ENCODE data around the gene RBKS. TPM values are rescaled to one million over a fixed set of nuclear protein-coding genes. Genes with fewer than 3 reads are reported as not detected.
A peak's percentile ranks its signal among the peaks of the same experiment; 100 is the strongest.

The RBKS gene
- total and polyA plus RNA-seq, 2 of the 13 experiments (the other 11 are each of a cell fraction or from before 2014, with no cell fraction given): 7.7 to 8.3 TPM

- TF ChIP-seq MEIS1 (CRISPR knock-in tag; IDR thresholded peaks at IDR 0.05; ENCODE audit: borderline replicate concordance) (no peak), GPN1 (CRISPR knock-in tag; IDR thresholded peaks at IDR 0.05; ENCODE audit: borderline replicate concordance) (0 out of 2 replicates have a peak, but pooled peaks have one; percentile 51), SRY (CRISPR knock-in tag; IDR thresholded peaks at IDR 0.05) (peak; percentile 87), MTA3 (CRISPR knock-in tag; IDR thresholded peaks at IDR 0.05) (no peak), SCMH1 (CRISPR knock-in tag; IDR thresholded peaks at IDR 0.05; ENCODE audit: borderline replicate concordance) (no peak), KLF13 (CRISPR knock-in tag; IDR thresholded peaks at IDR 0.05) (0 out of 2 replicates have a peak, but pooled peaks have one; percentile 20), NR2F6 (IDR thresholded peaks at IDR 0.05) (no peak; the same call in 1 of the 2 replicates), NR2F6 (CRISPR knock-in tag; IDR thresholded peaks at IDR 0.05) (peak; percentile 52), ZNF619 (CRISPR knock-in tag; IDR thresholded peaks at IDR 0.05) (peak; percentile 95; the same call in 1 of the 2 replicates), EP300 (IDR thresholded peaks at IDR 0.05; ENCODE audit: low read depth in 2 of 2, low read length in 2 of 2) (peak in 1 of 2 experiments; percentile 54; a peak in 1 of 4 replicates), EP300 (CRISPR knock-in tag; IDR thresholded peaks at IDR 0.05; ENCODE audit: borderline replicate concordance) (no peak), ZNF547 (CRISPR knock-in tag; IDR thresholded peaks at IDR 0.05) (peak; percentile 73), FOXJ3 (CRISPR knock-in tag; IDR thresholded peaks at IDR 0.05; ENCODE audit: borderline replicate concordance) (peak; percentile 83; the same call in 1 of the 2 replicates), ZBTB49 (CRISPR knock-in tag; IDR thresholded peaks at IDR 0.05; ENCODE audit: borderline replicate concordance) (peak; percentile 69; the same call in 1 of the 2 replicates), CREM (IDR thresholded peaks at IDR 0.05) (peak; percentile 85), CREM (CRISPR knock-in tag; IDR thresholded peaks at IDR 0.05) (no peak), NR2F2 (IDR thresholded peaks at IDR 0.05; ENCODE audit: borderline replicate concordance, low read depth) (peak; percentile 68; the same call in 1 of the 2 replicates), ZNF512B (CRISPR knock-in tag; IDR thresholded peaks at IDR 0.05; ENCODE audit: borderline replicate concordance) (no peak), IKZF5 (CRISPR knock-in tag; IDR thresholded peaks at IDR 0.05) (peak; percentile 93), SKI (IDR thresholded peaks at IDR 0.05; ENCODE audit: partially characterized antibody) (peak; percentile 70), GATAD1 (CRISPR knock-in tag; IDR thresholded peaks at IDR 0.05) (peak; percentile 95), ZNF816 (CRISPR knock-in tag; IDR thresholded peaks at IDR 0.05; ENCODE audit: borderline replicate concordance) (peak; percentile 22; the same call in 1 of the 2 replicates), ATF7-NPFF (CRISPR knock-in tag; IDR thresholded peaks at IDR 0.05; ENCODE audit: low read depth) (peak; percentile 47; the same call in 1 of the 2 replicates), KAT2B (IDR thresholded peaks at IDR 0.05; ENCODE audit: borderline replicate concordance, low read depth, low read length) (no peak)
Observed at GRCh38 chr2:27771548-27772335, 118.4 kb downstream of the RBKS start, which contains the start of gene MRPL33 (continued).

All from HepG2 (cell line).